ENCODE data around the gene UGT1A9. TPM values are rescaled to one million over a fixed set of nuclear protein-coding genes. Genes with fewer than 3 reads are reported as not detected.

The UGT1A9 gene
- polyA plus RNA-seq, 1 donor (not counting 4 experiments of a cell fraction or from before 2014, with no cell fraction given) = not detected

DNA sequence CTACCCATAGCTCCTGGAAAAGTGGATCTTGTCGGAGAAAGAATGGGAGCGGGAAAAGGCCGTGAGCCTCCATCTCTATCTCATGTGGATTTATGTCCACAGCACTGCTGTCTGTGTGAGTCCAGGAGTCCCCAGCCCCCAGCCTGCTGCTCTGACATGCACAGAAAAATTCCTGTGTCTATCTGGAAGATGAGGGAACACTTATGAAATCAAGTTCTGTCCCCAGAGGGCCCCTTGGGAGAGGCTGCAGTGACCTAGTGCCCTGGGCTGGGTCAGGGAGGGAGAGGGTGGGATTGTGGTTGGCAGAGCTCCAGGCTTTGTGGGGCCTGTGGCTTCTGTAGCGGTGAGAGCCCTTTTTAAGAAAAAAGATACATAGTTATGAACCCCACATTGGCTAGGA, 145.1 kb downstream of the UGT1A9 start:
- dilution Hi-C loops (cut with MboI; ENCODE audit: extremely low pct_ligation_motif_present, low sequenced_read_pairs) = no loop called here
- DNase-seq (ENCODE audit: low read depth, low spot score) = no peak
- Histone ChIP-seq H3K4me1 (ENCODE audit: control insufficient read depth, extremely low read depth, insufficient read depth, low read length) (no peaks in the 10 kb centered on the region), H3K9me1 (ENCODE audit: control insufficient read depth, extremely low read depth, insufficient read depth, low read length) (no peaks in the 10 kb centered on the region), H3K36me3 (ENCODE audit: control insufficient read depth in 2 of 2, extremely low read depth in 1 of 2, insufficient read depth in 2 of 2, low read length in 2 of 2) (no peaks in the 10 kb centered on the region), H3K4me3 (ENCODE audit: control insufficient read depth in 2 of 3, extremely low read depth in 1 of 3, insufficient read depth in 2 of 3, low read depth in 1 of 3, low read length in 3 of 3) (no peak overlapping the region), H2AFZ (ENCODE audit: control insufficient read depth, low read length) (no peak overlapping the region), H3K4me2 (ENCODE audit: control insufficient read depth, extremely low read depth, insufficient read depth, low read depth, low read length) (no peak overlapping the region), H3K27me3 (ENCODE audit: control insufficient read depth, extremely low read depth, insufficient read depth, low read length) (peaks cover 8% of the 10 kb centered on the region), H3K79me2 (ENCODE audit: control insufficient read depth, insufficient read depth, low read length) (no peaks in the 10 kb centered on the region), H4K20me1 (ENCODE audit: control insufficient read depth, extremely low read depth, insufficient read depth, low read length) (no peaks in the 10 kb centered on the region), H3K9me3 (ENCODE audit: control insufficient read depth, low read depth, low read length) (no peaks in the 10 kb centered on the region), H3K9ac (ENCODE audit: control insufficient read depth, extremely low read depth, insufficient read depth, low read length) (no peak overlapping the region), H3K27ac (ENCODE audit: control insufficient read depth, insufficient read depth, low read length) (no peak overlapping the region)
- no peak for FAIRE-seq
- TF ChIP-seq EZH2 (IDR thresholded peaks at IDR 0.05; ENCODE audit: low read length) (no peak), CTCF (optimal IDR thresholded peaks at IDR 0.05 in 1 of 3, IDR thresholded peaks at IDR 0.05 in 1 of 3, conservative IDR thresholded peaks at IDR 0.05 in 1 of 3; ENCODE audit: extremely low read depth in 1 of 3, insufficient read depth in 2 of 3, low read length in 3 of 3) (no peak)

GRCh38 chr2:233817361-233817911, 145.7 kb downstream of the UGT1A9 start:
- H3K27ac ChIP-seq (ENCODE audit: control insufficient read depth, insufficient read depth, low read length) = no peak overlapping the region
- H3K4me3 ChIP-seq (ENCODE audit: control insufficient read depth in 2 of 3, extremely low read depth in 1 of 3, insufficient read depth in 2 of 3, low read depth in 1 of 3, low read length in 3 of 3) = no peak overlapping the region
- no peak overlapping the region for H2AFZ ChIP-seq (ENCODE audit: control insufficient read depth, low read length)
- H3K9me3 ChIP-seq (ENCODE audit: control insufficient read depth, low read depth, low read length) = no peaks in the 10 kb centered on the region
- FAIRE-seq = no peak
- no peaks in the 10 kb centered on the region for H3K79me2 ChIP-seq (ENCODE audit: control insufficient read depth, insufficient read depth, low read length)
- no peak for DNase-seq (ENCODE audit: low read depth, low spot score)
- no peak overlapping the region for H3K4me2 ChIP-seq (ENCODE audit: control insufficient read depth, extremely low read depth, insufficient read depth, low read depth, low read length)
- H3K9ac ChIP-seq (ENCODE audit: control insufficient read depth, extremely low read depth, insufficient read depth, low read length) = no peak overlapping the region
- H3K9me1 ChIP-seq (ENCODE audit: control insufficient read depth, extremely low read depth, insufficient read depth, low read length) = no peaks in the 10 kb centered on the region
- H3K4me1 ChIP-seq (ENCODE audit: control insufficient read depth, extremely low read depth, insufficient read depth, low read length) = no peaks in the 10 kb centered on the region
- H3K36me3 ChIP-seq (ENCODE audit: control insufficient read depth in 2 of 2, extremely low read depth in 1 of 2, insufficient read depth in 2 of 2, low read length in 2 of 2) = no peaks in the 10 kb centered on the region
- no peaks in the 10 kb centered on the region for H4K20me1 ChIP-seq (ENCODE audit: control insufficient read depth, extremely low read depth, insufficient read depth, low read length)
- TF ChIP-seq CTCF (optimal IDR thresholded peaks at IDR 0.05 in 1 of 3, IDR thresholded peaks at IDR 0.05 in 1 of 3, conservative IDR thresholded peaks at IDR 0.05 in 1 of 3; ENCODE audit: extremely low read depth in 1 of 3, insufficient read depth in 2 of 3, low read length in 3 of 3) (no peak), EZH2 (IDR thresholded peaks at IDR 0.05; ENCODE audit: low read length) (no peak)
- peaks cover 8% of the 10 kb centered on the region for H3K27me3 ChIP-seq (ENCODE audit: control insufficient read depth, extremely low read depth, insufficient read depth, low read length)
- dilution Hi-C loops (cut with MboI; ENCODE audit: extremely low pct_ligation_motif_present, low sequenced_read_pairs) = no loop called here

Data from keratinocyte (primary cell).